Measurements from ENCODE around the gene CLASP1. TPM values are rescaled to one million over a fixed set of nuclear protein-coding genes. Genes with fewer than 3 reads are reported as not detected.

CLASP1 gene
- total RNA-seq, 4 donors from 2014 or later = 14.1 to 110 (median 55.9) TPM

DNA sequence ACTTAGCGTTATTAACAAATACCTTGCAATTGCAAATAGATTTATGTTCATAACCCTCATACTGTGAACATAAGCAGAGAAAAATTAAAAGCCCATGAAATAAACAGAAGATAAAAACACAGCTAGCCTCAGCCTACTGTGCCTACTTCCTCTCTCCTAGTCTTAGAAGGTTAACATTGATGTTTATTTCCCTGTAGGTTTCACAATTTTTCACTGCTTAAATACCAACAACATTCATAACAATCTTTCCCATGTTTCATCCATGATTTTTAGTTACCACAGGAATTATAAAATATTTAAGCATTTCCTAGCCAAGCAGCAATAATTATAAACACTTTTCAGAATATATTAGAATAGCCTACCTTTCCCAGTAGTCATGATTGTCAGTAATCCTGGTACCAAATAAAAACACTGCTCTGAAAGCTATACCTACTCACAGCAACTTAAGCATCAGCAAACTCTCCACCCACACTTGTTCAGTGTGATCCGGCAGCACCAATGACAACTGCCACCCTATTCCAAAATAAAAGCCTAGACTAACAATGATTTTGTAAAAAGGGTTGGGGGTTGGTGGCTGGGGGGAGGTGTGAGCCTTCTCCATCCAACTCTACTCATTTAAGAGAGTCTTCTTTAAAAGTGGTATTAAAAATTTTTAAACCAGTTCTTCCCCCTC, 159.2 kb downstream of the CLASP1 start:
- no peak for DNase-seq
- no peak for TF ChIP-seq POLR2A (IDR thresholded peaks at IDR 0.05)
- TF ChIP-seq, protein P1, sequence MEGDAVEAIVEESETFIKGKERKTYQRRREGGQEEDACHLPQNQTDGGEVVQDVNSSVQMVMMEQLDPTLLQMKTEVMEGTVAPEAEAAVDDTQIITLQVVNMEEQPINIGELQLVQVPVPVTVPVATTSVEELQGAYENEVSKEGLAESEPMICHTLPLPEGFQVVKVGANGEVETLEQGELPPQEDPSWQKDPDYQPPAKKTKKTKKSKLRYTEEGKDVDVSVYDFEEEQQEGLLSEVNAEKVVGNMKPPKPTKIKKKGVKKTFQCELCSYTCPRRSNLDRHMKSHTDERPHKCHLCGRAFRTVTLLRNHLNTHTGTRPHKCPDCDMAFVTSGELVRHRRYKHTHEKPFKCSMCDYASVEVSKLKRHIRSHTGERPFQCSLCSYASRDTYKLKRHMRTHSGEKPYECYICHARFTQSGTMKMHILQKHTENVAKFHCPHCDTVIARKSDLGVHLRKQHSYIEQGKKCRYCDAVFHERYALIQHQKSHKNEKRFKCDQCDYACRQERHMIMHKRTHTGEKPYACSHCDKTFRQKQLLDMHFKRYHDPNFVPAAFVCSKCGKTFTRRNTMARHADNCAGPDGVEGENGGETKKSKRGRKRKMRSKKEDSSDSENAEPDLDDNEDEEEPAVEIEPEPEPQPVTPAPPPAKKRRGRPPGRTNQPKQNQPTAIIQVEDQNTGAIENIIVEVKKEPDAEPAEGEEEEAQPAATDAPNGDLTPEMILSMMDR (IDR thresholded peaks at IDR 0.05) = no peak
- Histone ChIP-seq H3K27me3 (no peaks in the 10 kb centered on the region), H3K4me1 (no peaks in the 10 kb centered on the region), H3K4me3 (no peak overlapping the region), H3K27ac (no peak overlapping the region), H3K36me3 (no peaks in the 10 kb centered on the region), H3K9me3 (no peaks in the 10 kb centered on the region)
- intact Hi-C loops (cut with DNase I; ENCODE audit: low total_unique reads) = no loop called here

DNA sequence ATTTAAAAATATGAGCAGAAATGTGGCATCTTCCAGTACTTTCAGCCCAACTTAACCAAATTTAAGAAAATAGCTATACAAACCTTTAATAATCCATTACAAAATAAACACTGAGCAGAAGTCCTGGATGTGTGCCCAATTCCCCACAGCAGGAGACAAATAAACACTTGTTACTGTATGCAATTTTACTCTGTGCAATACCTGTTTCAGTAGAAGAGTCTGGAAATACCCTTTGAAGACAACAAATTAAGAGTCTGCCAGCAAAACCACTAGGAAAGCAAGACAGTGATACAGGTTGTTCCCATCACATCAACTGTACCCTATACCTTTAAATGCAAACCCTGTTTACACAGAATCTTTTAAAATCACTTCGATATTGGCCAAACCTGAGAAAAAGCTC, 160.0 kb downstream of the CLASP1 start:
- H3K4me1 ChIP-seq = no peaks in the 10 kb centered on the region

DNA sequence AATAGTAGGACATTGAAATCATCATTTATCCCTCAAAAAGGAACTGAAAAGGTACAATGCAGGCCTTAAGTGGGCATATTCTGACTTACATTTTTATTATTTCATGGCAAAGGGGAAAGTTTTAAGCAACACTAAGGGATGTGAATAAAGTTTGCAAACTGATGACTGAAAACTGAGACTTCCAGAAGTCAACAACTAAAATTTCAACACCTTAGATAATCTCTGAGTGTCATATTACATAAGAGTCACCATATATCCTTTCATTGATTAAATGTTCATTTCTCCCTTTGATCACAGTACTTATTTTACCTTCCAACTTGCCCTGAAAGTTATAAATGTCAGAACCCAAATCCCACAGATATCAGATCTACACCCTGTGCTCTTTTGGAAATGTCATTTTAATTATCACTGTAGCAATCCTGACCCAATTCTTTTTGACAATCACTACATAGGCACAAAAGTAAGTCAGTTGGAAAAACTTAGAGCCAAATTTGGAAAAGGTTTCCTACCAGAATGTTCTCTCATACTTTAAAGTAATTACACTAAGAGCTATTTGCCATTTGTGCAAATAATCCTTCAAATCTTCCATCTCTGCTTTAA, 163.0 kb downstream of the CLASP1 start:
- intact Hi-C loops (cut with DNase I; ENCODE audit: low total_unique reads) = no loop called here
- no peak overlapping the region for H3K4me3 ChIP-seq
- TF ChIP-seq POLR2A (IDR thresholded peaks at IDR 0.05) = no peak
- TF ChIP-seq, protein P1 (IDR thresholded peaks at IDR 0.05) = no peak
- H3K4me1 ChIP-seq = no peaks in the 10 kb centered on the region
- no peaks in the 10 kb centered on the region for H3K36me3 ChIP-seq
- no peak for DNase-seq
- no peaks in the 10 kb centered on the region for H3K9me3 ChIP-seq
- no peak overlapping the region for H3K27ac ChIP-seq
- H3K27me3 ChIP-seq = no peaks in the 10 kb centered on the region

More for the DNA sequence above, 160.0 kb downstream of the CLASP1 start:
- intact Hi-C loops (cut with DNase I; ENCODE audit: low total_unique reads) = no loop called here
- DNase-seq = no peak
- Histone ChIP-seq H3K36me3 (no peaks in the 10 kb centered on the region), H3K4me3 (no peak overlapping the region), H3K9me3 (no peaks in the 10 kb centered on the region), H3K27me3 (no peaks in the 10 kb centered on the region), H3K27ac (no peak overlapping the region)
- no peak for TF ChIP-seq POLR2A (IDR thresholded peaks at IDR 0.05)
- TF ChIP-seq, protein P1 (IDR thresholded peaks at IDR 0.05) = no peak

DNA sequence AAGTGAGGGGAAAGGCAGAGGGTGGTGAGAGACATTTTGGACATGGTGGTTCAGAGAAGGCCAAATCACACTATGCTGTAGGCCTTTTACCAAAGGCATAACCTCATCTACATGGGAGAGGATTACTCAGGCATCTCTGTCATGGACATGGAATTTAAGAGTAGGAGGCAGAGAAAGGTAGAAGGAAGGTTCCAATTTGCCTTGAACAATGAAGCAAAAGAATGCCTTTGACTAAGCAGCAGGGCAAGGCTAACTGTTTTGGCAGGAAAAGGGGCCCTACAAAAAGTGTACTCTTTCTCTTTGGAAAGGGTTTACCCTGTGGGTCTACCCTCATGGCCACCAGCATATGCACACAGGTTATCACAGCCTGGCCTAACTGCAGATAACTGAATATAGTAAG, 164.2 kb downstream of the CLASP1 start:
- Histone ChIP-seq H3K27ac (no peak overlapping the region), H3K27me3 (no peaks in the 10 kb centered on the region), H3K9me3 (no peaks in the 10 kb centered on the region), H3K4me3 (no peak overlapping the region), H3K36me3 (no peaks in the 10 kb centered on the region), H3K4me1 (no peaks in the 10 kb centered on the region)
- DNase-seq = no peak
- no peak for TF ChIP-seq POLR2A (IDR thresholded peaks at IDR 0.05)
- TF ChIP-seq, protein P1 (IDR thresholded peaks at IDR 0.05) = no peak
- intact Hi-C loops (cut with DNase I; ENCODE audit: low total_unique reads) = no loop called here

DNA sequence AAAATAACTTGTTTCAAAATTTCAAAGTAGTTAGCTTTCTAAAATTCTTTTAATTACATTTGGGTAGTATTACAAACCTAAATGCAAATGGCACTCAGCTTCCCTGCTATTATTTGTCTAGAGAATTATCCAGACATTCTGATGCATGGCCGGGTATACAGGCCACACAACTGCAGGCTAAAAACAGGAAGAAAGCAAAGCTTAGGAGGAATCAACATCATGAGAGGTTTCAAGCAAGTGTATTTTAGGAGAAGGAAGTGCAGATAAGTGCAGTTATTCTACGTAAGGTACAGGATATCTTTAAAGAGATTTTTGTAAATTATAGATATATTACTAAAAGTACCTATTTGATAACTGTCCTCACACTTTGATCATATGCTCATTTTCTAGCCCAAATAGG, 165.4 kb downstream of the CLASP1 start:
- Histone ChIP-seq H3K9me3 (no peaks in the 10 kb centered on the region), H3K27me3 (no peaks in the 10 kb centered on the region), H3K36me3 (no peaks in the 10 kb centered on the region), H3K4me3 (no peak overlapping the region), H3K4me1 (no peaks in the 10 kb centered on the region), H3K27ac (no peak overlapping the region)
- no peak for DNase-seq
- intact Hi-C loops (cut with DNase I; ENCODE audit: low total_unique reads) = no loop called here
- TF ChIP-seq, protein P1 (IDR thresholded peaks at IDR 0.05) = no peak
- TF ChIP-seq POLR2A (IDR thresholded peaks at IDR 0.05) = no peak
